HG03342 (cell line): ENCODE results near the gene ADIG.

Experiments used
- ATAC-seq: cut with Tn5 transposase; IDR thresholded peaks from one replicate; pipeline ENCODE4 v1.9.1; 2021; ENCODE audit warnings: mild to moderate bottlenecking, moderate library complexity; ENCODE audit not compliant: unreplicated experiment

The ADIG gene

GRCh38 chr20:38600057-38600456, 19.1 kb downstream of the ADIG start:
- ATAC-seq, result no peak

GRCh38 chr20:38601216-38602184, 20.5 kb downstream of the ADIG start, which contains the start of gene ARHGAP40:
Gene ARHGAP40, plus strand, starts transcription at chr20:38601809.
- ATAC-seq, result no peak

GRCh38 chr20:38602185-38602581, 21.2 kb downstream of the ADIG start:
- no peak for ATAC-seq

GRCh38 chr20:38603286-38603685, 22.3 kb downstream of the ADIG start:
- ATAC-seq, result no peak

- no peak for ATAC-seq
Measured at GRCh38 chr20:38604873-38605303, 23.9 kb downstream of the ADIG start.

GRCh38 chr20:38607351-38607750, 26.4 kb downstream of the ADIG start:
- ATAC-seq, result no peak

GRCh38 chr20:38608188-38608587, 27.2 kb downstream of the ADIG start:
- no peak for ATAC-seq

- no peak for ATAC-seq
Measured at GRCh38 chr20:38609815-38610214, 28.8 kb downstream of the ADIG start.

- ATAC-seq, result no peak
Measured at GRCh38 chr20:38610521-38610920, 29.5 kb downstream of the ADIG start.

GRCh38 chr20:38612751-38613515, 31.9 kb downstream of the ADIG start:
- no peak for ATAC-seq

GRCh38 chr20:38615283-38615682, 34.3 kb downstream of the ADIG start:
- no peak for ATAC-seq

- no peak for ATAC-seq
Measured at GRCh38 chr20:38616457-38616856, 35.5 kb downstream of the ADIG start.

- no peak for ATAC-seq
Measured at GRCh38 chr20:38617011-38617829, 36.2 kb downstream of the ADIG start.

- no peak for ATAC-seq
Measured at GRCh38 chr20:38617830-38618196, 36.8 kb downstream of the ADIG start.

GRCh38 chr20:38620441-38620840, 39.4 kb downstream of the ADIG start:
- no peak for ATAC-seq

GRCh38 chr20:38623061-38623460, 42.1 kb downstream of the ADIG start:
- ATAC-seq, result no peak

- ATAC-seq, result no peak
Measured at GRCh38 chr20:38624084-38624483, 43.1 kb downstream of the ADIG start.

- no peak for ATAC-seq
Measured at GRCh38 chr20:38625896-38626295, 44.9 kb downstream of the ADIG start.

GRCh38 chr20:38626921-38627659, 46.1 kb downstream of the ADIG start:
- ATAC-seq, result no peak
